Caco-2 (cell line): Measurements from ENCODE around the gene PRADC1. TPM values are rescaled to one million over a fixed set of nuclear protein-coding genes. Genes with fewer than 3 reads are reported as not detected.

Source experiments
- BruUV-seq: library from RNA; stranded (reverse); fragments of 400-500 nt; replicated peaks from 2 replicates; lab custom pipeline; 2021; lab: Mats Ljungman, UMichigan
- CTCF ChIA-PET: fragments of 300-600 bp; sonication (Branson Sonifier 250); formaldehyde crosslinking; loops from one replicate; lab custom pipeline; 2022; ENCODE audit warnings: antibody characterized with exemption; lab: Charles Lee
- POLR2A ChIA-PET: fragments of 300-600 bp; sonication (Branson Sonifier 250); formaldehyde crosslinking; loops from one replicate; lab custom pipeline; 2022; ENCODE audit warnings: antibody characterized with exemption; lab: Charles Lee
- DNase-seq, 2 experiments: peaks; one replicate each; pipeline versions ENCODE4 v3.0.0 to v3.0.0-alpha.2; 2020 to 2022
- H3K27me3 ChIP-seq: replicated peaks from 2 replicates; pipeline ENCODE4 v1.6.0; 2011; ENCODE audit warnings: low read length; ENCODE audit not compliant: control insufficient read depth, insufficient read depth
- H3K36me3 ChIP-seq: 2 replicates; pipeline ENCODE4 v1.5.1; 2011; ENCODE audit warnings: low read length; ENCODE audit not compliant: control insufficient read depth, insufficient read depth
- H3K4me1 ChIP-seq: fragments of 250-450 bp; sonication (Bioruptor Pico); 2 replicates; pipeline ENCODE4 v1.5.1; 2020; ENCODE audit warnings: mild to moderate bottlenecking
- H3K4me3 ChIP-seq: 2 replicates; pipeline ENCODE4 v1.5.1; 2011; ENCODE audit warnings: low read depth, mild to moderate bottlenecking, control low read depth, low read length
- H3K9me3 ChIP-seq: fragments of 250-450 bp; sonication (Bioruptor Pico); 2 replicates; pipeline ENCODE4 v1.5.1; 2020; ENCODE audit warnings: mild to moderate bottlenecking, moderate library complexity
- H3K27ac Mint-ChIP-seq: one replicate; pipeline ENCODE4 v1.8.0; 2022; ENCODE audit warnings: mixed read lengths; ENCODE audit not compliant: unreplicated experiment
- H3K27me3 Mint-ChIP-seq: one replicate; pipeline ENCODE4 v1.8.0; 2022; ENCODE audit warnings: mixed read lengths; ENCODE audit not compliant: insufficient read depth, unreplicated experiment
- H3K36me3 Mint-ChIP-seq: one replicate; pipeline ENCODE4 v1.8.0; 2022; ENCODE audit warnings: mild to moderate bottlenecking, mixed read lengths; ENCODE audit not compliant: insufficient read depth, unreplicated experiment
- H3K4me1 Mint-ChIP-seq: one replicate; pipeline ENCODE4 v1.8.0; 2022; ENCODE audit warnings: low read depth, mixed read lengths; ENCODE audit not compliant: unreplicated experiment
- H3K4me3 Mint-ChIP-seq: one replicate; pipeline ENCODE4 v1.8.0; 2022; ENCODE audit warnings: mild to moderate bottlenecking, moderate library complexity, mixed read lengths; ENCODE audit not compliant: unreplicated experiment
- H3K9me3 Mint-ChIP-seq: one replicate; pipeline ENCODE4 v1.8.0; 2022; ENCODE audit warnings: mixed read lengths; ENCODE audit not compliant: unreplicated experiment
- CTCF ChIP-seq, 2 experiments: fragments of 200-600 bp in 1 of 2; IDR thresholded peaks; 1 replicate in 1 of 2; 2 replicates in 1 of 2; pipeline versions ENCODE4 v1.5.1 to v1.8.0; 2011 to 2022; ENCODE audit warnings: antibody characterized with exemption in 1 of 2, control low read depth in 1 of 2, inconsistent platforms in 1 of 2, low read depth in 1 of 2, low read length in 1 of 2, mild to moderate bottlenecking in 1 of 2, moderate library complexity in 1 of 2; ENCODE audit not compliant: insufficient read depth in 1 of 2, severe bottlenecking in 1 of 2, unreplicated experiment in 1 of 2
- intact Hi-C: fragments of 100-400 bp; cut with micrococcal nuclease; formaldehyde crosslinking; loops from one replicate; pipeline ENCODE4 v1.10.0; 2022; ENCODE audit not compliant: unreplicated experiment
- total RNA-seq: library from RNA; stranded (reverse); gene quantifications from 2 replicates; pipeline ENCODE4 v1.2.3, GENCODE V29; 2022

The PRADC1 gene
- total RNA-seq, 1 experiment from 2014 or later: 24.1 TPM

- Mint-ChIP-seq H3K36me3 (peaks cover 28% of the 10 kb centered on the region), H3K9me3 (no peaks in the 10 kb centered on the region), H3K4me1 (no peaks in the 10 kb centered on the region), H3K4me3 (no peak overlapping the region), H3K27me3 (no peaks in the 10 kb centered on the region), H3K27ac (no peak overlapping the region)
- BruUV-seq: no TSS peak
- Histone ChIP-seq H3K4me1 (no peaks in the 10 kb centered on the region), H3K36me3 (no peaks in the 10 kb centered on the region; the same call in 1 of the 2 replicates), H3K9me3 (no peaks in the 10 kb centered on the region), H3K27me3 (no peaks in the 10 kb centered on the region), H3K4me3 (no peak overlapping the region)
- peak; percentile 71 to 79 for DNase-seq
- POLR2A ChIA-PET: no interaction called here
- CTCF ChIA-PET: interaction anchor here (0.6 to 1.3 kb wide), 5 partner anchors 8 to 97 kb away, joined by 3 to 10 read pairs (median 5); partner anchors contain the start of gene PRADC1
- intact Hi-C loops: loop anchor here (2.0 kb wide), 1 partner anchor 46 kb away; the partner anchor contains the start of gene SMYD5
- peak; percentile 55 to 80 for TF ChIP-seq CTCF (IDR thresholded peaks at IDR 0.05; ENCODE audit: insufficient read depth in 1 of 2, low read depth in 1 of 2, low read length in 1 of 2, severe bottlenecking in 1 of 2, unreplicated experiment in 1 of 2)
These were observed 27.4 kb upstream of the PRADC1 start for GRCh38 chr2:73260338-73260984.

GRCh38 chr2:73259704-73260337 lies 26.8 kb upstream of the PRADC1 start:
- no peak overlapping the region for H3K4me3 ChIP-seq
- H3K36me3 ChIP-seq: no peaks in the 10 kb centered on the region; the same call in 1 of the 2 replicates
- no peak for TF ChIP-seq CTCF (IDR thresholded peaks at IDR 0.05; ENCODE audit: insufficient read depth in 1 of 2, low read depth in 1 of 2, low read length in 1 of 2, severe bottlenecking in 1 of 2, unreplicated experiment in 1 of 2)
- BruUV-seq: no TSS peak
- intact Hi-C loops: loop anchor here (2.0 kb wide), 1 partner anchor 45 kb away; the partner anchor contains the start of gene SMYD5
- DNase-seq: no peak
- H3K27me3 ChIP-seq: no peaks in the 10 kb centered on the region
- H3K27ac Mint-ChIP-seq: no peak overlapping the region
- no peaks in the 10 kb centered on the region for H3K9me3 ChIP-seq
- H3K4me1 Mint-ChIP-seq: no peaks in the 10 kb centered on the region
- peaks cover 34% of the 10 kb centered on the region for H3K36me3 Mint-ChIP-seq
- ChIA-PET POLR2A (no interaction called here), CTCF (interaction anchor here (1.0 to 1.3 kb wide), 4 partner anchors 9 to 82 kb away, joined by 3 to 6 read pairs (median 4); partner anchors contain the start of gene PRADC1)
- H3K4me3 Mint-ChIP-seq: no peak overlapping the region
- no peaks in the 10 kb centered on the region for H3K9me3 Mint-ChIP-seq
- no peaks in the 10 kb centered on the region for H3K4me1 ChIP-seq
- no peaks in the 10 kb centered on the region for H3K27me3 Mint-ChIP-seq

GRCh38 chr2:73259276-73259675 lies 26.2 kb upstream of the PRADC1 start:
- H3K9me3 Mint-ChIP-seq: no peaks in the 10 kb centered on the region
- no peak overlapping the region for H3K27ac Mint-ChIP-seq
- Histone ChIP-seq H3K4me3 (no peak overlapping the region), H3K9me3 (no peaks in the 10 kb centered on the region), H3K27me3 (no peaks in the 10 kb centered on the region), H3K4me1 (no peaks in the 10 kb centered on the region), H3K36me3 (no peaks in the 10 kb centered on the region; the same call in 1 of the 2 replicates)
- no peak for DNase-seq
- POLR2A ChIA-PET: no interaction called here
- H3K27me3 Mint-ChIP-seq: no peaks in the 10 kb centered on the region
- no peaks in the 10 kb centered on the region for H3K4me1 Mint-ChIP-seq
- no TSS peak for BruUV-seq
- H3K4me3 Mint-ChIP-seq: no peak overlapping the region
- TF ChIP-seq CTCF (IDR thresholded peaks at IDR 0.05; ENCODE audit: insufficient read depth in 1 of 2, low read depth in 1 of 2, low read length in 1 of 2, severe bottlenecking in 1 of 2, unreplicated experiment in 1 of 2): no peak
- intact Hi-C loops: no loop called here
- peaks cover 40% of the 10 kb centered on the region for H3K36me3 Mint-ChIP-seq
- CTCF ChIA-PET: no interaction called here
